H9 (cell line): ENCODE measurements around the gene EFCAB5. TPM values are rescaled to one million over a fixed set of nuclear protein-coding genes. Genes with fewer than 3 reads are reported as not detected.

Source experiments
- DNase-seq: peaks from one replicate; pipeline ENCODE4 v3.0.0-alpha.2; 2017
- H2AFZ ChIP-seq: one replicate; pipeline ENCODE4 v1.6.1; 2013; ENCODE audit warnings: mild to moderate bottlenecking, low read length, control low read depth, moderate library complexity
- H2AK5ac ChIP-seq: 2 replicates; pipeline ENCODE4 v1.6.1; 2013; ENCODE audit warnings: low read length, control low read depth, mixed read lengths; ENCODE audit not compliant: insufficient read length
- H2BK120ac ChIP-seq: one replicate; pipeline ENCODE4 v1.6.1; 2013; ENCODE audit warnings: low read depth, mild to moderate bottlenecking, low read length, control low read depth, inconsistent platforms; ENCODE audit not compliant: poor library complexity, severe bottlenecking
- H2BK12ac ChIP-seq: 2 replicates; pipeline ENCODE4 v1.6.1; 2013; ENCODE audit warnings: low read length, control low read depth, mixed read lengths, low read depth; ENCODE audit not compliant: insufficient read length
- H2BK15ac ChIP-seq: 2 replicates; pipeline ENCODE4 v1.6.1; 2013; ENCODE audit warnings: low read depth, low read length, control low read depth
- H2BK20ac ChIP-seq: one replicate; pipeline ENCODE4 v1.6.1; 2013; ENCODE audit warnings: low read depth, mild to moderate bottlenecking, low read length, control low read depth, inconsistent platforms; ENCODE audit not compliant: poor library complexity, severe bottlenecking
- H2BK5ac ChIP-seq: 2 replicates; pipeline ENCODE4 v1.6.1; 2013; ENCODE audit warnings: low read length, control low read depth, mixed read lengths; ENCODE audit not compliant: insufficient read length
- H3K14ac ChIP-seq: 2 replicates; pipeline ENCODE4 v1.6.1; 2013; ENCODE audit warnings: low read length, control low read depth; ENCODE audit not compliant: insufficient read depth
- H3K18ac ChIP-seq: 2 replicates; pipeline ENCODE4 v1.6.1; 2013; ENCODE audit warnings: low read depth, mild to moderate bottlenecking, mixed read lengths, low read length, control low read depth; ENCODE audit not compliant: insufficient read length
- H3K23ac ChIP-seq: 2 replicates; pipeline ENCODE4 v1.6.1; 2013; ENCODE audit warnings: low read length, control low read depth, mixed read lengths, low read depth; ENCODE audit not compliant: insufficient read length
- H3K23me2 ChIP-seq: 2 replicates; pipeline ENCODE4 v1.6.1; 2013; ENCODE audit warnings: low read depth, mild to moderate bottlenecking, mixed read lengths, low read length, control low read depth; ENCODE audit not compliant: insufficient read length, poor library complexity, severe bottlenecking
- H3K27ac ChIP-seq: 2 replicates; pipeline ENCODE4 v1.5.1; 2013; ENCODE audit warnings: low read length, control low read depth, mixed read lengths, low read depth; ENCODE audit not compliant: insufficient read length
- H3K27me3 ChIP-seq: 2 replicates; pipeline ENCODE4 v1.6.1; 2013; ENCODE audit warnings: low read length, control low read depth, inconsistent platforms; ENCODE audit not compliant: insufficient read depth
- H3K4ac ChIP-seq: 2 replicates; pipeline ENCODE4 v1.6.1; 2013; ENCODE audit warnings: low read depth, mild to moderate bottlenecking, control low read depth, inconsistent platforms, low read length, moderate library complexity
- H3K4me1 ChIP-seq: 2 replicates; pipeline ENCODE4 v1.6.1; 2013; ENCODE audit warnings: low read length, control low read depth, inconsistent platforms; ENCODE audit not compliant: insufficient read depth
- H3K4me2 ChIP-seq: 2 replicates; pipeline ENCODE4 v1.6.1; 2013; ENCODE audit warnings: low read length, control low read depth, mixed read lengths; ENCODE audit not compliant: insufficient read length, insufficient read depth
- H3K56ac ChIP-seq: 2 replicates; pipeline ENCODE4 v1.6.1; 2013; ENCODE audit warnings: low read depth, mild to moderate bottlenecking, mixed read lengths, low read length, control low read depth; ENCODE audit not compliant: insufficient read length
- H3K79me1 ChIP-seq: 2 replicates; pipeline ENCODE4 v1.6.1; 2013; ENCODE audit warnings: low read depth, mild to moderate bottlenecking, moderate library complexity, low read length, control low read depth, inconsistent platforms; ENCODE audit not compliant: insufficient read depth, poor library complexity, severe bottlenecking
- H3K79me2 ChIP-seq: 2 replicates; pipeline ENCODE4 v1.6.1; 2013; ENCODE audit warnings: low read length, control low read depth, inconsistent platforms; ENCODE audit not compliant: insufficient read depth
- H3K9ac ChIP-seq: 2 replicates; pipeline ENCODE4 v1.6.1; 2013; ENCODE audit warnings: low read length, control low read depth, mixed read lengths; ENCODE audit not compliant: insufficient read length; ENCODE audit errors: extremely low read depth
- H3K9me3 ChIP-seq: one replicate; pipeline ENCODE4 v1.6.1; 2013; ENCODE audit warnings: low read depth, low read length, inconsistent platforms; ENCODE audit not compliant: control insufficient read depth
- H3T11ph ChIP-seq: one replicate; pipeline ENCODE4 v1.6.1; 2013; ENCODE audit warnings: mild to moderate bottlenecking, low read length, control low read depth, inconsistent platforms
- H4K20me1 ChIP-seq: one replicate; pipeline ENCODE4 v1.6.1; 2013; ENCODE audit not compliant: control insufficient read depth, insufficient read length, insufficient read depth
- H4K5ac ChIP-seq: 2 replicates; pipeline ENCODE4 v1.6.1; 2013; ENCODE audit warnings: low read depth, mild to moderate bottlenecking, mixed read lengths, low read length, control low read depth; ENCODE audit not compliant: insufficient read length
- H4K8ac ChIP-seq: replicated peaks from 2 replicates; pipeline ENCODE4 v1.6.1; 2013; ENCODE audit warnings: low read length, control low read depth, mixed read lengths, low read depth; ENCODE audit not compliant: insufficient read length
- H4K91ac ChIP-seq: 2 replicates; pipeline ENCODE4 v1.6.1; 2013; ENCODE audit warnings: low read depth, mild to moderate bottlenecking, moderate library complexity, mixed read lengths, low read length, control low read depth; ENCODE audit not compliant: insufficient read length
- H3K27ac Mint-ChIP-seq, 3 experiments: 2 replicates in 2 of 3; 3 replicates in 1 of 3; pipeline ENCODE4 v1.8.0; 2020 to 2021; ENCODE audit warnings: mixed read lengths in 3 of 3, mild to moderate bottlenecking in 1 of 3, moderate library complexity in 1 of 3
- H3K27me3 Mint-ChIP-seq: 2 replicates; pipeline ENCODE4 v1.8.0; 2021; ENCODE audit warnings: low read depth, mild to moderate bottlenecking, moderate library complexity, mixed read lengths
- H3K36me3 Mint-ChIP-seq, 3 experiments: 2 replicates in 2 of 3; 3 replicates in 1 of 3; pipeline ENCODE4 v1.8.0; 2020 to 2021; ENCODE audit warnings: low read depth in 3 of 3, mixed read lengths in 3 of 3; ENCODE audit not compliant: insufficient read depth in 1 of 3
- H3K4me1 Mint-ChIP-seq, 2 experiments: 2 replicates each; pipeline ENCODE4 v1.8.0; 2020; ENCODE audit warnings: mixed read lengths in 2 of 2
- H3K4me3 Mint-ChIP-seq, 2 experiments: 2 replicates in 1 of 2; 3 replicates in 1 of 2; pipeline ENCODE4 v1.8.0; 2020 to 2021; ENCODE audit warnings: mild to moderate bottlenecking in 2 of 2, mixed read lengths in 2 of 2, moderate library complexity in 1 of 2
- H3K9me3 Mint-ChIP-seq, 2 experiments: 2 replicates in 1 of 2; 3 replicates in 1 of 2; pipeline ENCODE4 v1.8.0; 2020; ENCODE audit warnings: mild to moderate bottlenecking in 2 of 2, mixed read lengths in 2 of 2, moderate library complexity in 1 of 2
- WGBS: extraction: QIAGEN DNeasy Blood & Tissue Kit; methylation state at CpG from one replicate; pipeline ENCODE4 v1.1.7; 2013; ENCODE audit warnings: missing lambda C conversion rate, low lambda C conversion rate, mixed read lengths; ENCODE audit not compliant: insufficient read length; ENCODE audit errors: extremely low coverage; 5-methylcytosine and 5-hydroxymethylcytosine counted together
- total RNA-seq: library from RNA; stranded (reverse); gene quantifications from 2 replicates; pipeline ENCODE4 v1.2.1, GENCODE V29; 2021
- TF ChIP-seq, protein P1 (sequence below): fragments of 200-600 bp; sonication (generic); conservative IDR thresholded peaks from 3 replicates; pipeline ENCODE4 v1.8.0; 2021; ENCODE audit warnings: antibody characterized with exemption, mild to moderate bottlenecking

The EFCAB5 gene
- total RNA-seq, 1 experiment from 2014 or later, result not detected

DNA sequence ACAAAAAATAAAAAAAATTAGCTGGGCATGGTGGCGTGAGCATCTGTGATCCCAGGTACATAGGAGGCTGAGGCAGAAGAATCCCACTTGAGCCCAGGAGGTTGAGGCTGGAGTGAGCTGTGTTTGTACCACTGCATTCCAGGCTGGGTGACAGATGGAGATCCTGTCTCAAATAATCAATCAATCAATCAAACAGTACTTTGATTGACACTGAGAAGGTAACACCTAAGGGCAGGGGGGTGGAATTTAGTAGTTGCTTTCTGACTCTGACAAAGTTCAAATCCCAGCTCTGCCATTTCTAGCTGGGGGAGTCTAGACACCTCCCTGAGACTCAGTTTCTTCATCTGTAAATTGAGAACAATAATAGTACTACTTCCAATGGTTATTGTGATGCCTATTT is 23.4 kb upstream of the EFCAB5 start:
- no peak overlapping the region for H4K91ac ChIP-seq
- no peak overlapping the region for H3K23ac ChIP-seq
- H3K14ac ChIP-seq, result no peak overlapping the region
- no peak overlapping the region for H3K9ac ChIP-seq
- Mint-ChIP-seq H3K4me1 (peaks cover 0 to 8% of the 10 kb centered on the region in 2 experiments; a peak in 2 of 4 replicates), H3K4me3 (no peak overlapping the region), H3K9me3 (no peaks in the 10 kb centered on the region), H3K27me3 (no peaks in the 10 kb centered on the region), H3K27ac (no peak overlapping the region), H3K36me3 (no peaks in the 10 kb centered on the region)
- H2AK5ac ChIP-seq, result no peak overlapping the region
- no peak overlapping the region for H2BK5ac ChIP-seq
- H3K23me2 ChIP-seq, result no peaks in the 10 kb centered on the region
- H2BK12ac ChIP-seq, result no peak overlapping the region
- H2BK15ac ChIP-seq, result no peak overlapping the region
- no peaks in the 10 kb centered on the region for H3K4me1 ChIP-seq
- H3K27me3 ChIP-seq, result no peaks in the 10 kb centered on the region
- no peaks in the 10 kb centered on the region for H3K9me3 ChIP-seq
- no CpG with 5 or more reads among the region's 1 CpG for WGBS
- TF ChIP-seq, protein P1, sequence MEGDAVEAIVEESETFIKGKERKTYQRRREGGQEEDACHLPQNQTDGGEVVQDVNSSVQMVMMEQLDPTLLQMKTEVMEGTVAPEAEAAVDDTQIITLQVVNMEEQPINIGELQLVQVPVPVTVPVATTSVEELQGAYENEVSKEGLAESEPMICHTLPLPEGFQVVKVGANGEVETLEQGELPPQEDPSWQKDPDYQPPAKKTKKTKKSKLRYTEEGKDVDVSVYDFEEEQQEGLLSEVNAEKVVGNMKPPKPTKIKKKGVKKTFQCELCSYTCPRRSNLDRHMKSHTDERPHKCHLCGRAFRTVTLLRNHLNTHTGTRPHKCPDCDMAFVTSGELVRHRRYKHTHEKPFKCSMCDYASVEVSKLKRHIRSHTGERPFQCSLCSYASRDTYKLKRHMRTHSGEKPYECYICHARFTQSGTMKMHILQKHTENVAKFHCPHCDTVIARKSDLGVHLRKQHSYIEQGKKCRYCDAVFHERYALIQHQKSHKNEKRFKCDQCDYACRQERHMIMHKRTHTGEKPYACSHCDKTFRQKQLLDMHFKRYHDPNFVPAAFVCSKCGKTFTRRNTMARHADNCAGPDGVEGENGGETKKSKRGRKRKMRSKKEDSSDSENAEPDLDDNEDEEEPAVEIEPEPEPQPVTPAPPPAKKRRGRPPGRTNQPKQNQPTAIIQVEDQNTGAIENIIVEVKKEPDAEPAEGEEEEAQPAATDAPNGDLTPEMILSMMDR, result no peak
- no peak overlapping the region for H3K4ac ChIP-seq
- no peak overlapping the region for H2BK120ac ChIP-seq
- H4K20me1 ChIP-seq, result no peaks in the 10 kb centered on the region
- H2AFZ ChIP-seq, result no peak overlapping the region
- H4K5ac ChIP-seq, result no peak overlapping the region
- no peak overlapping the region for H4K8ac ChIP-seq
- peaks cover 2% of the 10 kb centered on the region; the same call in 1 of the 2 replicates for H3K79me2 ChIP-seq
- no peak overlapping the region for H3K27ac ChIP-seq
- peaks cover 3% of the 10 kb centered on the region for H3K79me1 ChIP-seq
- H3K56ac ChIP-seq, result no peak overlapping the region
- H2BK20ac ChIP-seq, result no peak overlapping the region
- no peak overlapping the region for H3T11ph ChIP-seq
- no peak for DNase-seq
- no peak overlapping the region for H3K18ac ChIP-seq
- no peak overlapping the region for H3K4me2 ChIP-seq
